Activated B cell treated with CpG ODN at 0.5 μM for 24 hours (primary cell): ENCODE results near the gene RHBDL3. TPM values are rescaled to one million over a fixed set of nuclear protein-coding genes. Genes with fewer than 3 reads are reported as not detected.
"Not testable (repeated sequence)": the region's sequence is repeated elsewhere in the genome, so short reads cannot be mapped to it uniquely, and the experiment has no call there.

Experiments used
- ATAC-seq: fragments of 200-7000 bp; cut with Tn5 transposase; one replicate; pipeline ENCODE4 v1.10.0; 2021; ENCODE audit warnings: low read depth, mild to moderate bottlenecking, moderate library complexity
- CTCF ChIA-PET: fragments of 350-600 bp; sonication (Branson Sonifier 250); formaldehyde crosslinking; loops from one replicate; lab custom pipeline; 2021; ENCODE audit warnings: antibody characterized with exemption; lab: Charles Lee
- POLR2A ChIA-PET: fragments of 350-600 bp; sonication (Branson Sonifier 250); formaldehyde crosslinking; loops from one replicate; lab custom pipeline; 2021; ENCODE audit warnings: antibody characterized with exemption; lab: Charles Lee
- DNase-seq: peaks from one replicate; pipeline ENCODE4 v3.0.0; 2022
- H3K27ac Mint-ChIP-seq: one replicate; pipeline ENCODE4 v1.8.0; 2020; ENCODE audit warnings: mixed read lengths
- H3K27me3 Mint-ChIP-seq: one replicate; pipeline ENCODE4 v1.8.0; 2021; ENCODE audit warnings: mixed read lengths
- H3K36me3 Mint-ChIP-seq: one replicate; pipeline ENCODE4 v1.8.0; 2021; ENCODE audit warnings: low read depth, mixed read lengths
- H3K4me1 Mint-ChIP-seq: one replicate; pipeline ENCODE4 v1.8.0; 2021; ENCODE audit warnings: mixed read lengths
- H3K4me3 Mint-ChIP-seq: one replicate; pipeline ENCODE4 v1.8.0; 2020; ENCODE audit warnings: mild to moderate bottlenecking, mixed read lengths
- H3K9me3 Mint-ChIP-seq: one replicate; pipeline ENCODE4 v1.8.0; 2020; ENCODE audit warnings: mixed read lengths
- intact Hi-C: fragments of 100-400 bp; cut with micrococcal nuclease; formaldehyde crosslinking; loops from one replicate; pipeline ENCODE4 v1.15.1; 2024
- total RNA-seq: library from RNA; stranded (reverse); gene quantifications from 2 replicates; pipeline ENCODE4 v1.2.3, GENCODE V29; 2022
- TF ChIP-seq, protein P1 (sequence below): fragments of 200-600 bp; IDR thresholded peaks from one replicate; pipeline ENCODE4 v1.8.0; 2022; ENCODE audit warnings: antibody characterized with exemption, mild to moderate bottlenecking

RHBDL3 gene
- total RNA-seq, 1 donor from 2014 or later, result 0.20 TPM

DNA sequence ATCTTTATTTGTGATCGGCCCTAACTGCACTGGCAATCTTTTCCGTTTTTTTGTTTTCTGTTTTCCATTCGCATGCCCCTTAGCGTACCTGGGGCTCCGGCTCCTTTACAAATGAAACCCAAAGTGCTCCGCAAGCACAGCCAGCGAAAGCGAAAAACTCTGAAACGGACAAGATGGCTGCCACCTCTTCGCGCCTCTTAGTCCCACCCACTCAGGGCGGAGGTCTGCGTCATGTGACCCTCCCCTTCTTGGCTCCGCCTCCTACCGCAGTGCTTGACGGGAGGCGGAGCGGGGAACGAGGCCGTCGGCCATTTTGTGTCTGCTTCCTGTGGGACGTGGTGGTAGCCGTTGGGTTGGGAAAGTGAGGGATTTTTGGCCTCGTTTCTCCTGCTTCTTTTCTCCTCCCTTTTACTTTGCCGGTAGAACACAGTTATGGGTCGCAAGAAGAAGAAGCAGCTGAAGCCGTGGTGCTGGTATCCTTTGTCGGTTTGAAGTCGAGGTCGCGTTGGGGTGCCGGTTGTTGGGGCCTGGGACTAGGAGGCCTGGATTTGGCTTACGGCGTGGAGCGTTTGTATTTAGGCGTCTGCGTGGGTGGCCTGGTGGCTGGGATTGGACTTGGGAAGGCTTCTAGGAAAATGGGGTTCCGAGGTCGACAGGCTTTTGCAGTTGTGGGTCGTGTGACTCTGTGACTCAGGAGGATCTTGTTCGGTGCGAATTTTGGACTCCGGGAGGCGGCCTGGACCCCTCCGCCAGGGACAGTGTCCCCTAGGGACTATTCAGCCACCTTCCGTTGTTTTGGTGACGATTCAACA is 84.4 kb downstream of the RHBDL3 start, which contains the start of gene ZNF207:
ZNF207 (plus strand) TSS at position 304 of the 812 bp plus-strand sequence; CDS start at position 433, 129 bp downstream.
- ChIA-PET CTCF (interaction anchor here (1.0 to 1.6 kb wide), 3 partner anchors 31 to 97 kb away, joined by 3 to 6 read pairs (median 5); partner anchors contain the start of gene PSMD11), POLR2A (interaction anchor here (0.7 to 2.0 kb wide), 8 partner anchors 8 to 343 kb away, joined by 3 to 31 read pairs (median 4); partner anchors contain the start of genes C17orf75, LRRC37B and PSMD11)
- DNase-seq, result peak; percentile 89
- TF ChIP-seq, protein P1, sequence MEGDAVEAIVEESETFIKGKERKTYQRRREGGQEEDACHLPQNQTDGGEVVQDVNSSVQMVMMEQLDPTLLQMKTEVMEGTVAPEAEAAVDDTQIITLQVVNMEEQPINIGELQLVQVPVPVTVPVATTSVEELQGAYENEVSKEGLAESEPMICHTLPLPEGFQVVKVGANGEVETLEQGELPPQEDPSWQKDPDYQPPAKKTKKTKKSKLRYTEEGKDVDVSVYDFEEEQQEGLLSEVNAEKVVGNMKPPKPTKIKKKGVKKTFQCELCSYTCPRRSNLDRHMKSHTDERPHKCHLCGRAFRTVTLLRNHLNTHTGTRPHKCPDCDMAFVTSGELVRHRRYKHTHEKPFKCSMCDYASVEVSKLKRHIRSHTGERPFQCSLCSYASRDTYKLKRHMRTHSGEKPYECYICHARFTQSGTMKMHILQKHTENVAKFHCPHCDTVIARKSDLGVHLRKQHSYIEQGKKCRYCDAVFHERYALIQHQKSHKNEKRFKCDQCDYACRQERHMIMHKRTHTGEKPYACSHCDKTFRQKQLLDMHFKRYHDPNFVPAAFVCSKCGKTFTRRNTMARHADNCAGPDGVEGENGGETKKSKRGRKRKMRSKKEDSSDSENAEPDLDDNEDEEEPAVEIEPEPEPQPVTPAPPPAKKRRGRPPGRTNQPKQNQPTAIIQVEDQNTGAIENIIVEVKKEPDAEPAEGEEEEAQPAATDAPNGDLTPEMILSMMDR, result no peak
- Mint-ChIP-seq H3K4me3 (peak within 1 kb of the TSS; percentile 98), H3K4me1 (peaks cover 40% of the 10 kb centered on the region), H3K27ac (peak within 1 kb of the TSS; percentile 99), H3K27me3 (no peaks in the 10 kb centered on the region), H3K9me3 (no peaks in the 10 kb centered on the region), H3K36me3 (peaks cover 45% of the 10 kb centered on the region)
- ATAC-seq, result peak; percentile 98
- intact Hi-C loops, result loop anchor here (1.0 kb wide), 5 partner anchors 8 to 173 kb away; partner anchors contain the start of genes C17orf75 and PSMD11

DNA sequence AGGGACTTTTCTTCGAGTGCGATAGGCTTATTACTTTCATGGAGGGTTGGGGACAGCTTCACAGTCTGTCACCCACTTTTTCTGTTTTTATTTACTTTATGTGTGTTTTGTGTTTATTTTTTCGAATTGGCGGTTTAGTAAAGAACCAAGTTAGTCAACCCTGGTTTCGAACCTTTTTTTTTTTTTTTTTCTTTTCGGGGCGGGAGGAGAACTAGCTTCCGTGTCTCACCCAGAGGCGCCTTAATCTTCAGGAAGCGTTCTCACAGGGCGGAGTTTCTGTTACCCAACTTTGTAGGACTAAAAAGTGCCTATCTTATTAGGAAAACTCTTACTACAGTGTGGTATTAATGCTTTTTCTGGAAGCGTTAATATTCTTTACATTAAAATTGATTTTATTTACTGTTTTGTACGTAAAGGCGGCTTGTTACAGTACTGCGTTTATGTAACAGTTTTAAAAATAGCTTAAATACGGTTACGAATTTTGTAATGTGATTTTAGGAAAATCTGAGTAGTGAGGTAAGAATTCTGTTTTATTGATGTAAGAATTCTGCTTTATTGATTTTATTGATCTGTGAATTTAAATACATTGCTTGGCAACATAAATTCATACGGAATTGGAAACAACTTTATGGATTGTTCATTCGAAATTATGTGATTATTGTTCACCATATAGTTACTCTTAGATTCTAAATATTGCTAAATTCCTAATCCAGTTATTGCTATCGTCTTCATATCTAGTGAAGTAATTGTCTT is 85.2 kb downstream of the RHBDL3 start:
- H3K4me1 Mint-ChIP-seq, result peaks cover 48% of the 10 kb centered on the region
- ChIA-PET CTCF (interaction anchor here (1.0 to 1.6 kb wide), 3 partner anchors 31 to 98 kb away, joined by 3 to 6 read pairs (median 5); partner anchors contain the start of gene PSMD11), POLR2A (interaction anchor here (0.6 to 2.0 kb wide), 16 partner anchors 9 to 1030 kb away, joined by 3 to 31 read pairs (median 4); partner anchors contain the start of genes C17orf75, LRRC37B and PSMD11)
- intact Hi-C loops, result loop anchor here (1.0 kb wide), 5 partner anchors 9 to 172 kb away; partner anchors contain the start of genes C17orf75 and PSMD11
- ATAC-seq, result peak; percentile 15
- peaks cover 53% of the 10 kb centered on the region for H3K36me3 Mint-ChIP-seq
- peak overlapping the region; percentile 99 for H3K27ac Mint-ChIP-seq
- no peaks in the 10 kb centered on the region for H3K9me3 Mint-ChIP-seq
- TF ChIP-seq, protein P1, result no peak
- no peak for DNase-seq
- H3K4me3 Mint-ChIP-seq, result peak overlapping the region; percentile 98
- H3K27me3 Mint-ChIP-seq, result no peaks in the 10 kb centered on the region

DNA sequence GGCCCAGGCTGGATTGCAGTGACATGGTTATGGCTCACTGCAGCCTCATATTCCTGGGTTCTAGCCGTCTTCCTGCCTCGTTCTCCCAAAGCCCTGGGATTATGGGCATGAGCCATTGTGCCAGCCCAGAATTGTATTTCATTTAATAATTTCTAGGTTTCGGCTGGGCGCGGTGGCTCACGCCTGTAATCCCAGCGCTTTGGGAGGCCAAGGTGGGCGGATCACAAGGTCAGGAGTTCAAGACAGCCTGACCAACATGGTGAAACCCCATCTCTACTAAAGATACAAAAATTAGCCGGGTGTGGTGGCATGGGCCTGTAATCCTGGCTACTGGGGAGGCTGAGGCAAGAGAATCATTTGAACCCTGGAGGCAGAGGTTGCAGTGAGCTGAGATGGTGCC is 87.1 kb downstream of the RHBDL3 start:
- DNase-seq, H3K27ac Mint-ChIP-seq, CTCF ChIA-PET, H3K27me3 Mint-ChIP-seq, POLR2A ChIA-PET, ATAC-seq, intact Hi-C loops, H3K9me3 Mint-ChIP-seq: not testable (repeated sequence)
- H3K4me3 Mint-ChIP-seq, result peak overlapping the region; percentile 98
- peaks cover 66% of the 10 kb centered on the region for H3K36me3 Mint-ChIP-seq
- H3K4me1 Mint-ChIP-seq, result peaks cover 59% of the 10 kb centered on the region

DNA sequence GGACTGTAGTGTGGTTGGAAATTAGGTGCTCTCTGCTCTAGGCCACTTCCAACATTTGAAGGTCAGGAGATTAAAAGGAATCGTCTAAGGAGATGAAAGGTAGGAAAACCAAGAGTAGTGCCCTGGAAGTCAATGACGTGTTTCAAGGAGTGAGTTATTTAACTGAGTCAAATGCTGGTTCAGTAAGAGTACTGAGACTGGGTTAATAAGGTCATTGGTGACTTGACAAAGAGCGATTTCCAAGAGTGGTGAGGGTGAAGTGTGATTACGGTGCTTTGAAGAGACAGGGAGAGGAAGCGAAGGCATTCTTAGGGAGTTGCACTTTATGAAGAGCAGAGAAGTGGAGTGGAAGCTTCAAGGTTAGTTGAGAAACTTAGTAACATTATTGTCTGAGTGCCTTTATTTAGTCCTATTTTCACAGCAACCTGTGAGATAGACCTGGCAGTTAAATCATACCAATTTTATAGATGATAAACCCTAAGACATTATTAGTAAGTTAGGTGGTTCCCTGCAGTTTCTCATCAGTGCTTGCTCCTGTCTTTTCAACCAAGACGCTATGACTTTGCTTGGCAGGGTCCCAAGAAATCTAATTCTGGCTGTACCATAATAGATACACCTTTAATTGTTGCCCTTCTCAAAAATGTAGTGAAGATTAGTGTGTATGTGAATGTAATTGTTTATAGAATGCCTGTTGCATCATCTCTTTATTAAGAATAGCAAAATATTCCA is 90.2 kb downstream of the RHBDL3 start:
- CTCF ChIA-PET, result no interaction called here
- no peak overlapping the region for H3K27ac Mint-ChIP-seq
- ATAC-seq (no peak), DNase-seq (no peak)
- H3K36me3 Mint-ChIP-seq, result peaks cover 78% of the 10 kb centered on the region
- TF ChIP-seq, protein P1, result no peak
- intact Hi-C loops, result no loop called here
- H3K27me3 Mint-ChIP-seq, result no peaks in the 10 kb centered on the region
- H3K4me3 Mint-ChIP-seq, result no peak overlapping the region
- POLR2A ChIA-PET, result interaction anchor here (0.7 kb wide), 1 partner anchor 101 kb away, joined by 3 read pairs; no protein-coding TSS in a partner anchor
- no peaks in the 10 kb centered on the region for H3K9me3 Mint-ChIP-seq
- peaks cover 49% of the 10 kb centered on the region for H3K4me1 Mint-ChIP-seq

DNA sequence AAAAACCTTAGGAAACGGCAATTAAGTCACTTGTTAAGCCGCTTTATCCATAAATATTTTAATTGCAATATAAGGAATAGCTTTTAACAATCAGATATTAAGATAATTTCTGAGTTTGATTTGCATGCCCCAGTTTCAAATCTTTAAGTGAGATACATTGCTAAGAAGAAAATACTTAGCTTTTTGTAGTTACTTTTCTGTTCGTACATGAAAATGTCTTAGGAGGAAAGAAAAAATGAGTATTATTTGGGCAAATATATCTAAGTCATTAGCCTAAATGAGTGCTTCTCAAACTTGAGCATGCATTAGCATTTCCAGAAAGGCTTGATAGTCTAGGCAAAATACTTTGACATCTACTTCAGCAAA is 90.7 kb downstream of the RHBDL3 start:
- TF ChIP-seq, protein P1, result no peak
- no peak for DNase-seq
- CTCF ChIA-PET, result no interaction called here
- Mint-ChIP-seq H3K27me3 (no peaks in the 10 kb centered on the region), H3K4me1 (peaks cover 48% of the 10 kb centered on the region), H3K4me3 (no peak overlapping the region), H3K27ac (no peak overlapping the region), H3K36me3 (peaks cover 81% of the 10 kb centered on the region), H3K9me3 (no peaks in the 10 kb centered on the region)
- no peak for ATAC-seq
- POLR2A ChIA-PET, result interaction anchor here (0.7 kb wide), 1 partner anchor 17 kb away, joined by 6 read pairs; no protein-coding TSS in a partner anchor
- intact Hi-C loops, result no loop called here
